ENCODE data around the gene LCT. TPM values are rescaled to one million over a fixed set of nuclear protein-coding genes. Genes with fewer than 3 reads are reported as not detected.

LCT gene
- total and polyA plus RNA-seq, 2 experiments from 2014 or later = not detected

DNA sequence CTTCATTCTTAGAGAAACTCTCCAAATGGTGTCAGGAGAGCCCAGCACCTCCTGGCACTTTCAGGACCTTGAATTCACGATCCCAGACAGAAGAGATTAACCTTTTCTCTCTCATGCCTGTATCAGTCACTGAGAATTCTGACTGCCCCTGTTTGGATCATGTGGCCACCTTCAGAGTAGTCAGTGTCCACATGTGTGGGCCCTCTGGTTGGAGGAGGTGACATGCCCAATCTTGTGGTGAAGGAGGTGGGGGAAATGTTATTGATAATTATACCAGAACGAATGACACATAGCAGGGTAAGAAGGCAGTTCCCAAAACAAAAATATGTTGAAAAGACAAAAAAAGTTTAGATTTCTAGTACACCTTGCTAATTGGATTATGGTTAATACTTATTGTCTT is 63.7 kb downstream of the LCT start:
- peaks cover 11% of the 10 kb centered on the region for H4K20me1 ChIP-seq (replicated peaks; ENCODE audit: insufficient read depth)
- no peaks in the 10 kb centered on the region for H3K27me3 ChIP-seq (ENCODE audit: insufficient read depth)
- Mint-ChIP-seq H3K27me3 (ENCODE audit: insufficient read depth, low read depth, poor library complexity) (peaks cover 4% of the 10 kb centered on the region), H3K9me3 (no peaks in the 10 kb centered on the region), H3K27ac (no peak overlapping the region), H3K4me3 (no peak overlapping the region), H3K4me1 (no peaks in the 10 kb centered on the region), H3K36me3 (ENCODE audit: low read depth) (peaks cover 91% of the 10 kb centered on the region)
- no peaks in the 10 kb centered on the region for H3K79me2 ChIP-seq (replicated peaks; ENCODE audit: insufficient read depth)
- H3K4me2 ChIP-seq = no peak overlapping the region
- H3K4me1 ChIP-seq (ENCODE audit: insufficient read depth) = no peaks in the 10 kb centered on the region
- DNase-seq (ENCODE audit: low spot score) (no peak), ATAC-seq (no peak)
- no peaks in the 10 kb centered on the region for H3K9me2 ChIP-seq (ENCODE audit: insufficient read depth)
- peaks cover 4% of the 10 kb centered on the region; the same call in 1 of the 2 replicates for H3F3A ChIP-seq (replicated peaks; ENCODE audit: low read depth)
- no peak overlapping the region for H3K27ac ChIP-seq (ENCODE audit: low read depth)
- TF ChIP-seq EZH2 (IDR thresholded peaks at IDR 0.05; ENCODE audit: low read depth, unreplicated experiment) (no peak), EZH2phosphoT487 (IDR thresholded peaks at IDR 0.05; ENCODE audit: unreplicated experiment) (peak; percentile 50)
- H3K36me3 ChIP-seq (ENCODE audit: insufficient read depth) = peaks cover 65% of the 10 kb centered on the region
- H3K4me3 ChIP-seq = no peak overlapping the region
- no peak overlapping the region for H2AFZ ChIP-seq

DNA sequence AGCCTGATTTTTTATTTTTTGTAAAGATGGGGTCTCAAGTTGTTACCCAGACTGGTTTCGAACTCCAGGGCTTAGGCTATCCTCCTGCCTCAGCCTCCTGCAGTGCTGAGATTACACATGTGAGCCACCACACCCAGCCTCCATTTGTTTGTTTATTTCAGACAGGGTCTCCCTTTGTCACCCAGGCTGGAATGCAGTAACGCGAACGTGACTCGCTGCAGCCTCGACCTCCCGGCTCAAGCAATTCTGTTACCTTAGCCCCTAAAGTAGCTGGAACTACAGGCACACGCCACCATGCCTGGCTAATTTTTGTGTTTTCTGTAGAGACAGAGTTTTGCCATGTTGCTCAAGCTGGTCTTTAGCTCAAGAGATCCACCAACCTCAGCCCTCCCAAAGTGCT is 68.1 kb downstream of the LCT start:
- H3K4me2 ChIP-seq = no peak overlapping the region
- H3K36me3 ChIP-seq (ENCODE audit: insufficient read depth) = peaks cover 64% of the 10 kb centered on the region
- peaks cover 11% of the 10 kb centered on the region for H4K20me1 ChIP-seq (replicated peaks; ENCODE audit: insufficient read depth)
- no peak for ATAC-seq
- Mint-ChIP-seq H3K27me3 (ENCODE audit: insufficient read depth, low read depth, poor library complexity) (peaks cover 4% of the 10 kb centered on the region), H3K36me3 (ENCODE audit: low read depth) (peaks cover 83% of the 10 kb centered on the region), H3K9me3 (no peaks in the 10 kb centered on the region), H3K27ac (peak overlapping the region; percentile 44; the same call in 1 of the 2 replicates), H3K4me3 (no peak overlapping the region), H3K4me1 (no peaks in the 10 kb centered on the region)
- no peak for DNase-seq (ENCODE audit: low spot score)
- 0 out of 2 replicates have a peak, but pooled peaks cover 2% of the 10 kb centered on the region for H3F3A ChIP-seq (replicated peaks; ENCODE audit: low read depth)
- H3K9me2 ChIP-seq (ENCODE audit: insufficient read depth) = no peaks in the 10 kb centered on the region
- no peaks in the 10 kb centered on the region for H3K27me3 ChIP-seq (ENCODE audit: insufficient read depth)
- H3K4me1 ChIP-seq (ENCODE audit: insufficient read depth) = no peaks in the 10 kb centered on the region
- no peak overlapping the region for H3K4me3 ChIP-seq
- peak overlapping the region; percentile 30; the same call in 1 of the 2 replicates for H3K27ac ChIP-seq (ENCODE audit: low read depth)
- no peak overlapping the region for H2AFZ ChIP-seq
- no peaks in the 10 kb centered on the region; the same call in 1 of the 2 replicates for H3K79me2 ChIP-seq (replicated peaks; ENCODE audit: insufficient read depth)
- TF ChIP-seq STAT1 (IDR thresholded peaks at IDR 0.05; ENCODE audit: unreplicated experiment) = no peak
- TF ChIP-seq EZH2phosphoT487 (IDR thresholded peaks at IDR 0.05; ENCODE audit: unreplicated experiment) = no peak
- no peak for TF ChIP-seq JUNB (IDR thresholded peaks at IDR 0.05; ENCODE audit: unreplicated experiment)
- TF ChIP-seq EZH2 (IDR thresholded peaks at IDR 0.05; ENCODE audit: low read depth, unreplicated experiment) = no peak
- TF ChIP-seq, protein P1, sequence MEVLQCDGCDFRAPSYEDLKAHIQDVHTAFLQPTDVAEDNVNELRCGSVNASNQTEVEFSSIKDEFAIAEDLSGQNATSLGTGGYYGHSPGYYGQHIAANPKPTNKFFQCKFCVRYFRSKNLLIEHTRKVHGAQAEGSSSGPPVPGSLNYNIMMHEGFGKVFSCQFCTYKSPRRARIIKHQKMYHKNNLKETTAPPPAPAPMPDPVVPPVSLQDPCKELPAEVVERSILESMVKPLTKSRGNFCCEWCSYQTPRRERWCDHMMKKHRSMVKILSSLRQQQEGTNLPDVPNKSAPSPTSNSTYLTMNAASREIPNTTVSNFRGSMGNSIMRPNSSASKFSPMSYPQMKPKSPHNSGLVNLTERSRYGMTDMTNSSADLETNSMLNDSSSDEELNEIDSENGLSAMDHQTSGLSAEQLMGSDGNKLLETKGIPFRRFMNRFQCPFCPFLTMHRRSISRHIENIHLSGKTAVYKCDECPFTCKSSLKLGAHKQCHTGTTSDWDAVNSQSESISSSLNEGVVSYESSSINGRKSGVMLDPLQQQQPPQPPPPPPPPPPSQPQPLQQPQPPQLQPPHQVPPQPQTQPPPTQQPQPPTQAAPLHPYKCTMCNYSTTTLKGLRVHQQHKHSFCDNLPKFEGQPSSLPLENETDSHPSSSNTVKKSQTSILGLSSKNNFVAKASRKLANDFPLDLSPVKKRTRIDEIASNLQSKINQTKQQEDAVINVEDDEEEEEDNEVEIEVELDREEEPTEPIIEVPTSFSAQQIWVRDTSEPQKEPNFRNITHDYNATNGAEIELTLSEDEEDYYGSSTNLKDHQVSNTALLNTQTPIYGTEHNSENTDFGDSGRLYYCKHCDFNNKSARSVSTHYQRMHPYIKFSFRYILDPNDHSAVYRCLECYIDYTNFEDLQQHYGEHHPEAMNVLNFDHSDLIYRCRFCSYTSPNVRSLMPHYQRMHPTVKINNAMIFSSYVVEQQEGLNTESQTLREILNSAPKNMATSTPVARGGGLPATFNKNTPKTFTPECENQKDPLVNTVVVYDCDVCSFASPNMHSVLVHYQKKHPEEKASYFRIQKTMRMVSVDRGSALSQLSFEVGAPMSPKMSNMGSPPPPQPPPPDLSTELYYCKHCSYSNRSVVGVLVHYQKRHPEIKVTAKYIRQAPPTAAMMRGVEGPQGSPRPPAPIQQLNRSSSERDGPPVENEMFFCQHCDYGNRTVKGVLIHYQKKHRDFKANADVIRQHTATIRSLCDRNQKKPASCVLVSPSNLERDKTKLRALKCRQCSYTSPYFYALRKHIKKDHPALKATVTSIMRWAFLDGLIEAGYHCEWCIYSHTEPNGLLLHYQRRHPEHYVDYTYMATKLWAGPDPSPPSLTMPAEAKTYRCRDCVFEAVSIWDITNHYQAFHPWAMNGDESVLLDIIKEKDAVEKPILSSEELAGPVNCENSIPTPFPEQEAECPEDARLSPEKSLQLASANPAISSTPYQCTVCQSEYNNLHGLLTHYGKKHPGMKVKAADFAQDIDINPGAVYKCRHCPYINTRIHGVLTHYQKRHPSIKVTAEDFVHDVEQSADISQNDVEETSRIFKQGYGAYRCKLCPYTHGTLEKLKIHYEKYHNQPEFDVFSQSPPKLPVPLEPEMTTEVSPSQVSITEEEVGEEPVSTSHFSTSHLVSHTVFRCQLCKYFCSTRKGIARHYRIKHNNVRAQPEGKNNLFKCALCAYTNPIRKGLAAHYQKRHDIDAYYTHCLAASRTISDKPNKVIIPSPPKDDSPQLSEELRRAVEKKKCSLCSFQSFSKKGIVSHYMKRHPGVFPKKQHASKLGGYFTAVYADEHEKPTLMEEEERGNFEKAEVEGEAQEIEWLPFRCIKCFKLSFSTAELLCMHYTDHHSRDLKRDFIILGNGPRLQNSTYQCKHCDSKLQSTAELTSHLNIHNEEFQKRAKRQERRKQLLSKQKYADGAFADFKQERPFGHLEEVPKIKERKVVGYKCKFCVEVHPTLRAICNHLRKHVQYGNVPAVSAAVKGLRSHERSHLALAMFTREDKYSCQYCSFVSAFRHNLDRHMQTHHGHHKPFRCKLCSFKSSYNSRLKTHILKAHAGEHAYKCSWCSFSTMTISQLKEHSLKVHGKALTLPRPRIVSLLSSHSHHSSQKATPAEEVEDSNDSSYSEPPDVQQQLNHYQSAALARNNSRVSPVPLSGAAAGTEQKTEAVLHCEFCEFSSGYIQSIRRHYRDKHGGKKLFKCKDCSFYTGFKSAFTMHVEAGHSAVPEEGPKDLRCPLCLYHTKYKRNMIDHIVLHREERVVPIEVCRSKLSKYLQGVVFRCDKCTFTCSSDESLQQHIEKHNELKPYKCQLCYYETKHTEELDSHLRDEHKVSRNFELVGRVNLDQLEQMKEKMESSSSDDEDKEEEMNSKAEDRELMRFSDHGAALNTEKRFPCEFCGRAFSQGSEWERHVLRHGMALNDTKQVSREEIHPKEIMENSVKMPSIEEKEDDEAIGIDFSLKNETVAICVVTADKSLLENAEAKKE (CRISPR knock-in tag; IDR thresholded peaks at IDR 0.05) = no peak
- TF ChIP-seq ZNF331 (CRISPR knock-in tag; IDR thresholded peaks at IDR 0.05; ENCODE audit: low read depth) = no peak
- TF ChIP-seq, protein P2, sequence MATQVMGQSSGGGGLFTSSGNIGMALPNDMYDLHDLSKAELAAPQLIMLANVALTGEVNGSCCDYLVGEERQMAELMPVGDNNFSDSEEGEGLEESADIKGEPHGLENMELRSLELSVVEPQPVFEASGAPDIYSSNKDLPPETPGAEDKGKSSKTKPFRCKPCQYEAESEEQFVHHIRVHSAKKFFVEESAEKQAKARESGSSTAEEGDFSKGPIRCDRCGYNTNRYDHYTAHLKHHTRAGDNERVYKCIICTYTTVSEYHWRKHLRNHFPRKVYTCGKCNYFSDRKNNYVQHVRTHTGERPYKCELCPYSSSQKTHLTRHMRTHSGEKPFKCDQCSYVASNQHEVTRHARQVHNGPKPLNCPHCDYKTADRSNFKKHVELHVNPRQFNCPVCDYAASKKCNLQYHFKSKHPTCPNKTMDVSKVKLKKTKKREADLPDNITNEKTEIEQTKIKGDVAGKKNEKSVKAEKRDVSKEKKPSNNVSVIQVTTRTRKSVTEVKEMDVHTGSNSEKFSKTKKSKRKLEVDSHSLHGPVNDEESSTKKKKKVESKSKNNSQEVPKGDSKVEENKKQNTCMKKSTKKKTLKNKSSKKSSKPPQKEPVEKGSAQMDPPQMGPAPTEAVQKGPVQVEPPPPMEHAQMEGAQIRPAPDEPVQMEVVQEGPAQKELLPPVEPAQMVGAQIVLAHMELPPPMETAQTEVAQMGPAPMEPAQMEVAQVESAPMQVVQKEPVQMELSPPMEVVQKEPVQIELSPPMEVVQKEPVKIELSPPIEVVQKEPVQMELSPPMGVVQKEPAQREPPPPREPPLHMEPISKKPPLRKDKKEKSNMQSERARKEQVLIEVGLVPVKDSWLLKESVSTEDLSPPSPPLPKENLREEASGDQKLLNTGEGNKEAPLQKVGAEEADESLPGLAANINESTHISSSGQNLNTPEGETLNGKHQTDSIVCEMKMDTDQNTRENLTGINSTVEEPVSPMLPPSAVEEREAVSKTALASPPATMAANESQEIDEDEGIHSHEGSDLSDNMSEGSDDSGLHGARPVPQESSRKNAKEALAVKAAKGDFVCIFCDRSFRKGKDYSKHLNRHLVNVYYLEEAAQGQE (IDR thresholded peaks at IDR 0.05; ENCODE audit: unreplicated experiment) = no peak
- TF ChIP-seq NANOG (IDR thresholded peaks at IDR 0.05; ENCODE audit: borderline replicate concordance) = no peak
- no peak for TF ChIP-seq ZNF114 (CRISPR knock-in tag; IDR thresholded peaks at IDR 0.05)
- TF ChIP-seq POLR2AphosphoS5 (IDR thresholded peaks at IDR 0.05; ENCODE audit: low read depth) = no peak
- TF ChIP-seq, protein P3, sequence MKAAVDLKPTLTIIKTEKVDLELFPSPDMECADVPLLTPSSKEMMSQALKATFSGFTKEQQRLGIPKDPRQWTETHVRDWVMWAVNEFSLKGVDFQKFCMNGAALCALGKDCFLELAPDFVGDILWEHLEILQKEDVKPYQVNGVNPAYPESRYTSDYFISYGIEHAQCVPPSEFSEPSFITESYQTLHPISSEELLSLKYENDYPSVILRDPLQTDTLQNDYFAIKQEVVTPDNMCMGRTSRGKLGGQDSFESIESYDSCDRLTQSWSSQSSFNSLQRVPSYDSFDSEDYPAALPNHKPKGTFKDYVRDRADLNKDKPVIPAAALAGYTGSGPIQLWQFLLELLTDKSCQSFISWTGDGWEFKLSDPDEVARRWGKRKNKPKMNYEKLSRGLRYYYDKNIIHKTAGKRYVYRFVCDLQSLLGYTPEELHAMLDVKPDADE (IDR thresholded peaks at IDR 0.05) = no peak

Measured in GM23338 (cell line).